HG03378 (cell line): Measurements from ENCODE around the gene EYA2.
"Not testable (repeated sequence)": the region's sequence is repeated elsewhere in the genome, so short reads cannot be mapped to it uniquely, and the experiment has no call there.

Source experiments
- ATAC-seq: cut with Tn5 transposase; IDR thresholded peaks from one replicate; pipeline ENCODE4 v1.9.1; 2021; ENCODE audit warnings: mild to moderate bottlenecking, moderate library complexity; ENCODE audit not compliant: unreplicated experiment

The EYA2 gene

DNA sequence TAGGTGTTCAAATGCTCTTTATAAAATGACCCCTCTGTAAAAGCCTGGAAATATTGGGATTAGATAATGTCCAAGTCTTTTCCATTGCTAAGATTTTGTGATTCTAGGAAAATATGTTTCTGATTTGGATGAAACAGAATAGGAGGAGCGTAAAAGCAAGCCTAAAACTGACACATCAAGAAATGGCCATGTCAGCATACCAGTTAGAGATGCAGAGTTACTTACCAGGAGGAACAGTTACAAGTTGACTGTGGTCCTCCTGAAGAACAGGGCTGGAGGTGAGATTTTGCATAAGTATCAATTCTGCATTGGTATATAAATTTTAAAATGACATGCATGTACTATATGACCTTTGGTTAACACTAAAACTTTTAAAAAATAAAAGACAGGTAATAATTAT is 35.3 kb downstream of the EYA2 start:
- no peak for ATAC-seq

DNA sequence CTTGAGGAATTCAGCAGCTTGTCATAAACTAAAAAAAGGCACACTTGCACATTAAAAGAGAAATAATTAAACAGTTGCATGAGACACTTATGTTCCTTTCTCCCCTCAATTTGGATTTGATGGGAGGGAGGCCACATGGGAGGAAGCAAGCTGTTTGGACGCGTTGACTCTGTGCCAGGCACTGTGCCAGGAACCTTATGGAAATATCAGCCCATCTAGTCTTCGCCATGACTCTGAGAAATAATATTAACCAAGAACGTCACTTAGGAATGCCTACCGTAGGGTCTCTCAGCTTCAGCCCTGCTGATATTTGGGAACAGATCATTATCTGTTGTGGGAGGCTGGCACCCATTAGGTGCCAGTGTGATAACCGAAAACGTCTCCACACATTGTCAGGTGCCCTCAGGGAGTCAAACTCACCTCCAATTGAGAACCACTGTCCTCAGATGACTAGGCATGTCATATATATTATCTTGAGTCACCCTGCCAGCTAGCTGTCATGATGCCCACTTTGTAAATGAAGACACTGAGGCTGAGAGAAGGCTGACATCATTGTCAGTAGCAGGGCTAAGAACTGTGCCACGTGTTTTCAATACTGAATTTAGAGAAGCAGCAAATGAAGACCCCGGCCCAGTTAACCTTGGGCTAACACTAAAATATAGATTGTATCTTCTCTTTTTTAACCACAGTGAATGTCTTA is 36.1 kb downstream of the EYA2 start:
- ATAC-seq: no peak

GRCh38 chr20:46931699-46932098 is 37.1 kb downstream of the EYA2 start:
- ATAC-seq: no peak

DNA sequence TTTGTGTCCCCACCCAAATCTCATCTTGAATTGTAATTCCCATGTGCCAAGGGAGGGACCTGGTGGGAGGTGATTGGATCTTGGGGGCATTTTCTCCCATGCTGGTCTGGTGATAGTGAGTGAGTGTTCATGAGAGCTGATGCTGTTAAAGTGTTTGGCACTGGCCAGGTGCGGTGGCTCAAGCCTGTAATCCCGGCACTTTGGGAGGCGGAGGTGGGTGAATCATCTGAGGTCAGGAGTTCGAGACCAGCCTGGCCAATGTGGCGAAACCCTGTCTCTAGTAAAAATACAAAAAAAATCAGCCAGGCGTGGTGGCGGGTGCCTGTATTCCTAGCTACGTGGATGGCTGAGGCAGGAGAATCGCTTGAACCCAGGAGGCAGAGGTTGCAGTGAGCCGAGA is 37.8 kb downstream of the EYA2 start:
- not testable (repeated sequence) for ATAC-seq

DNA sequence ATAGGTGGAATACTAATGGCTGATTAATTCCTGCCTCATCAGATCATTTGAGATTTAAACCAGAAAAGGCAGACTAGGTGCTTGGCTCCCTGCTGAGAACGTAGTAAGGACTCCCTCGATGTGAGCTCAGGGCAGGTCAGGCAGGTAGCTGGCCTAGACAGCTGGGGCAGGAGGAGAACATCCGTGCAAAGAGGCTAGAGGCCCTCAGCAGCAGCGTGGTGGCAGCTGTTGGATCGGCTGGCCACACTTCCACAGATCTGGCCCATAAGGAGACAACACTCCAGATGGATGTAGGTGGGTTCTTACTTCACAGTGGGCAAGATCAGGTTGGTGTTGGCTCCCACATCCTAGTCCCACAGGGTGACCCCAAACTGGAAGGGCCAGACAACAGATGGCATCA is 38.5 kb downstream of the EYA2 start:
- no peak for ATAC-seq

DNA sequence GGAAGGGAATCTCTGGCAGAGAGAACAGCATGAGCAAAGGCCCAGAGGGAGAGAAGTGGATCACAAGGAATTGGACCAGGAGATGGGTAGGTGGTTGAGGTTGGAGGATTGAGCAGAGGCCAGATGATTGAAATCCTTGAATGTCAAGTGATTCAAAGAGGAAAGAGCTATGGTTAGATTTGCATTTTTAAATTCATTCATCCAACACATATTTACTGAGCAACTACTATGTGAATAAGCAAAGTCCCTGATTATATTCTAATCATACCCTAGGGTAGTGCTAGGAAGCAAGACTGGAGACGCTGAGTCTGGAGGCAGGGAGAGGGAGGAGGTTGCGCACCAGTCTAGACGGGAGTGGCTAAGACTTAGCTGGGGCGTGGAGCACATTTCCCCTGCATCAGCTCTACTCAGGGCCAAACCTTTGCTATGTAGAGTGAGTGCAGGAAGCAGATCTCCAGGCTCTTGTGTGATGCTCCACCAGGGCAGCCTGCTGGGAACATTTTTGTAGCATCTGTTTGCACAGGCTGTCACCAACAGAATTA is 40.2 kb downstream of the EYA2 start:
- ATAC-seq: no peak

GRCh38 chr20:46935394-46936017 is 40.9 kb downstream of the EYA2 start:
- ATAC-seq: no peak

DNA sequence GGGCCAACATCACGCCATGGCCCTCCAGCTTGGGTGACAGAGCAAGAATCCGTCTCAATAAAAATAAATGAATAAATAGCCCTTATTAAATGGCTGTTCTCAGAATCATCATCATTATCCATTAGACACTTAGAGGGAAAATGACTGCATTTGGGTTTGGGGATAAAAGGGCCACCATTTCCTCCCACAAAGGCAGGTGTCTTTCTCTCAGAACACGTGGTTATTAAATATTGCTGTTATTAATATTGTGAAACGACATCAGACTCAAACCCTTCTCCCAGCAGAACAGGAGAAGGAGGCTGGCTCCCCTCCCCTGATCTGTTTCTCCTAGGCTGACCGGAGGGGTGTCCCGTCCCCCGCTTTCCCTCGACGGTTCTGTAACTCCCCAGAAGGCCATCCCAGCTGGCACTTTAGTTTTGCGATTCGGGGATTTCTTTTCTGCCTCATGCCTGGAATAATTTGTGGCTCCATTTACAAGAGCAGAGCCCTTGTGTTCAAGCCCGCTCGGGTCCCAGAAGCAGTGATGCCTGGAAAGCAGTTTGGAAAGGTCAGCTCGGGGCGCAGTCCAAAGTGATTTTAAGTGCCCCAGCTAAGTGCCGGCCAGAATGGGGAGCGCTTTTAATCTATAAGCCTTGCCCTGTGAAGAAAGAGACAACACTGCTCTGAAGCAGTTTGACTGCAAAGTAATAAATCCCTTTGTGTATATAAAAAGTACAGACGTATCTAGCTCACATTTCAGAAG is 41.9 kb downstream of the EYA2 start:
- ATAC-seq: no peak

GRCh38 chr20:46937157-46937523 is 42.5 kb downstream of the EYA2 start:
- no peak for ATAC-seq

- ATAC-seq: no peak
Observed at GRCh38 chr20:46937533-46938226, 43.0 kb downstream of the EYA2 start.

- ATAC-seq: no peak
Observed at GRCh38 chr20:46938434-46938833, 43.8 kb downstream of the EYA2 start.

DNA sequence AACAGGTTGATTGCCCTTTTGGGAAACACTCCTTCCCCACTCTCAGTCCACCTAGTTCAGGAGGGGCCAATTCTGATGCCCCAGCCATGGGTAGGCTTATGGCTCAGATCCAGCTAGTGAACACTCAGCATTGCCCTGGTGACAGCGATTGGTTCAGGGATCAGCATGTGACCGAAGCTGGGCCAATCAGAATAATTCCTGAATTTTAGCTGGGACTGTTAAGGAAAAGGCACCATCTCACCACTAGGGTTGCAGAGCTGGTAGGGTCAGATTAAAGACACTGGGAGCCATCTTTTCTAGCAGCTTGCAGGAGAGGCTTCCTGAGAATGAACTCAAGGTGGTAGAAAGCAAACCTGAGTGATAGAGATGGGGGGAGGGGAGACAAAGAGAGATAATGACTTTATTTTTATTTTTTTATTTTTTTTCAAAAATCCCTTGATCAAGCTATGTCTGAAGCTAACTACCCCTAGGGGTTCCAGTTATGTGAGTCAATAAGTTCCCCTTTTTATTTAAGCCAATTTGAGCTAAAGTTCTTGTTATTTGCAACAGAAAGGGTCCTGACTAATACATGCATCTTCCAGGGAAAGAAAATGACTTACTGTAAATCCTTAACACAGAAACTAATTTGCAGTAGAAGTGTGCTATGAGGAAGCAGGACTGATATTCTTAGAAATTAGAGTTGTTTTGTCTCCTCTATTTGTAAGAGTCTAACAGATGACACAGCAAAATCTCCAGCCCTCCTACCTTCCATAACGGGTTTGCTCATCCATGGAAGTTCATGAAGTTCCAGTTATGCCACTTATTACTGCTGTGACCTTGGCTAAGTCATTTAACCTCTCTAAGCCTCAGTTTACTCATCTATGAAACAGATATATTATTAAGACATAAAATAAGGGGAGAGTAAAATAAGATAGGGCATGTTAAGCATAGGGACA is 44.7 kb downstream of the EYA2 start:
- ATAC-seq: no peak

DNA sequence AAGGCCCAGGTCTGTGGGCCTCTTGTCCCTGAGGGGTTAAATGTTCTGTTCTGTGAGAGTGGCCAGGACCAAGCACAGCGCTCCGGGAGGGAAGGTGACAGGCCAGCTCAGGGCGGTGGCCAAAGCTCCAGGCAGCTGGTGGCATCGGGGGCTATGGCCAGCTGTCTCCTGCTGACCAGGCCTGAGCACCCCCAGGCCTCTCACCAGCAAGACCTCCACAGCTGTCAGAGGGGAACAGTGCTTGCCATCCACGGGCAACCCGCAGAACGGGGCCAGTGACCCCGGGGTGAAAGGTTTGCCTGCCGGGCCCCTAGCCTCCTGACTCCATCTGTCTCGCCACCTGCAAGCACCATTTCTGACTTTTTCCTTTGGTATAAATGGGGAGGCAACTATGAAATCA is 46.0 kb downstream of the EYA2 start:
- ATAC-seq: no peak

DNA sequence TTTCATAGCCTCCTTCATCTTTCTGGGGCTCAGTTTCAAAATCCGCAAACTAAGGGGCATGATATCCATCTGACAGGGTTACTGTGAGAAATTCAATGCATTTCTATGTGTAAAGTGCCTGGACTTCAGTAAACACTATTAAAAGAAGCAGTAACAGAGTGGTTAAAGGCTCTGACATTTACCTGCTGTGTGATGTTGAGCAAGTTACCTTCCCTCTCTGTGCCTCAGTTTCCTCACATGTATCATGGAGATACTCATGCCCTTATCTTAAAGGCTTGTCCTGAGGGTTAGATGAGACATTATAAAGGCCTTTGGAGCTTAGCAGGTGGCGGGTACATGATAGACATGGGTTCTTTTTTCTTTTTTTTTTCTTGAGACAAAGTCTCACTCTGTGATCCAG is 46.8 kb downstream of the EYA2 start:
- ATAC-seq: no peak

- no peak for ATAC-seq
Observed at GRCh38 chr20:46943861-46944591, 49.4 kb downstream of the EYA2 start.

- no peak for ATAC-seq
Observed at GRCh38 chr20:46945465-46945864, 50.8 kb downstream of the EYA2 start.

- ATAC-seq: no peak
Observed at GRCh38 chr20:46946181-46946624, 51.6 kb downstream of the EYA2 start.

DNA sequence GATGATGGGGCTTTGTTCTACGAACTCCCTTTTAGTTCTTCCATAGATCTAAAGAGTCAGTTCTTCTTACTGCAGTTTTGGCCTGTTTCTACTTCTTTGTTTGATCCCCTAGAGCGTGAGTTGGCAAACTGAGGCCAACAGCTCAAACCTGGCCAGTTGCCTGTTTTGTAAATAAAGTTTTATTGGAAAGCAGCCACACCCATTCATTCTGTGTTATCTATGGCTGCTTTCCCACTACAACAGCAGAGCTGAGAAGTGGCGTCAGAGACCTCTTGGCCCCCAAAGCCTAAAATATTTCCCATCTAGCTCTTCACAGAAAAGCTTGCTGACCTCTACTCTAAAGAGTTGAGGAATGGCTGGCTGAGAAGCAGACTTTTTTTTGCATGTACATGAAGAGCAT is 52.2 kb downstream of the EYA2 start:
- ATAC-seq: no peak

DNA sequence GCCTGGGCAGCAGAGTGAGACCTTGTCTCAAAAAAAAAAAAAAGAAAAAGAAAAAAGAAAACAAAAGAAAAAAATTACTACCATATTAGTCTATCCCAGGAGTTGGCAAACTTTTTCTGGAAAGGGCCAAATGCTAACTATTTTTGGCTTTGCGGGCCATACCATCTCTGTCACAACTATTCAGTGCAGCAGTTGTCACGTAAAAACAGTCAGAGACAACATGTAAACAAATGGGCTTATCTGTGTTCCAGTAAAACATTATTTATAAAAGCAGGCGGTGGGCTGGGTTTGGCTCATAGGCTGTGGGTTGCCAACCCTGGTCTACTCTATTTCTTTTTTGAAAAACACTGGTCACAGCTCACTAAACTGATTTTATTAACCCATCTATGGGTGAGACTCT is 53.4 kb downstream of the EYA2 start:
- no peak for ATAC-seq

- ATAC-seq: no peak
Observed at GRCh38 chr20:46951405-46951804, 56.8 kb downstream of the EYA2 start.
